ENCODE results near the gene PSMG3. TPM values are rescaled to one million over a fixed set of nuclear protein-coding genes. Genes with fewer than 3 reads are reported as not detected.

Gene PSMG3
- polyA plus RNA-seq, 2 of the 4 experiments (the other 2 are of a cell fraction): 75.9 to 89.3 TPM

DNA sequence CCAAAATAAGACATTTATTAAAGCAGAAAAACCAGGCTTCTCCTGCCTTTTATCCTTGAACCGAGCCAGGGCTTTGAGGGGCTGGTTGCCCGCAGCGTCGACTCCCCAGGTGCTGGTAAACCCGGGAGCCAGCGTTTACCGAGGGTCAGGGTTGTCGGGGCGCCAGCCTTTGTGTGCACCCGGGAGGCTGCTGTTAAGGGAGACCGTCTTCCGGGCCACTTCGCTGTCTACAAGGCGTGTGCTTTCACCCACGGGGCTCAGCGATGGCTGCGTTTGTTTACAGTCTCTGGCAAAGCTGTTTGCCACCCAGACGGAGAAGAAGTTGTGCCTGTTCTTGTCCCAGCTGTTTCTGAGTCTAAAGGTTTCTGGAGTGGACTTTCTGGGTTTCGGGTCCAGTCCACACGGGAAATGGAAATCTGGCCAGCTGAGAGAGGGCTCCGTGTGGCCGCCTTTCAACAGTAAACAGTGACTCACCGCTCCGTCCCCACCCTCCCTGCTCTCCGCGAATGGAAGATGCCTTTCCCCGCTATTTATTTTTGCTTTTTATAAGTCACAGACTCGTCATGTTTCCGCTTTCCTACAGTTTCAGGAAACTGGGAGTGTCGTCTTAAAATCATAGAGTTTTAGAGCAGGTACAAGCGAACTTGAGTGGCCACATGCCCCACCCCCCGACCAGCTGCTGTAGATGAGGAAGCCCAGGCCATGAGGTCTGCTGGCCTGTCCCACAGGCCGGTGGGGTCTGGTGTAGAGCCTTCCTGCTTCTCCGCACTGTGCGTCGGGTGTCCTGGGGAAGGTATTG, 37.2 kb downstream of the PSMG3 start:
- peak; percentile 54 for FAIRE-seq
- WGBS (ENCODE audit: missing lambda C conversion rate): 3% methylated on average over 25 of the region's 36 CpGs
- H3K4me1 ChIP-seq: peaks cover 44% of the 10 kb centered on the region
- H3K27ac ChIP-seq: peak overlapping the region; percentile 97 to 98
- POLR2A ChIA-PET: interaction anchor here (0.7 to 1.3 kb wide), 5 partner anchors 15 to 26 kb away, joined by 3 to 4 read pairs (median 3); partner anchors contain the start of gene TMEM184A
- ATAC-seq: peak; percentile 9 to 22; a peak in 3 of 6 replicates
- peak; percentile 72 to 86 for DNase-seq (ENCODE audit: low read depth in 1 of 2, low spot score in 1 of 2)
- H3K4me3 ChIP-seq: peak overlapping the region; percentile 98
- H3K4me2 ChIP-seq: peak overlapping the region; percentile 98
- TF ChIP-seq CEBPB (IDR thresholded peaks at IDR 0.05) (no peak), HEYL (CRISPR knock-in tag; IDR thresholded peaks at IDR 0.05) (no peak), HOXB13 (CRISPR knock-in tag; IDR thresholded peaks at IDR 0.05; ENCODE audit: low read depth) (no peak), JUNB (IDR thresholded peaks at IDR 0.05) (peak; percentile 66; the same call in 1 of the 2 replicates), GATA3 (IDR thresholded peaks at IDR 0.05; ENCODE audit: borderline replicate concordance) (peak; percentile 64), ZNF302 (CRISPR knock-in tag; IDR thresholded peaks at IDR 0.05) (no peak), KDM5A (IDR thresholded peaks at IDR 0.05) (no peak), JUN (IDR thresholded peaks at IDR 0.05) (peak; percentile 63 to 77; a peak in 4 of 5 replicates), RAD21 (conservative IDR thresholded peaks at IDR 0.05 in 1 of 2, IDR thresholded peaks at IDR 0.05 in 1 of 2) (no peak), EHF (CRISPR knock-in tag; IDR thresholded peaks at IDR 0.05) (0 out of 2 replicates have a peak, but pooled peaks have one; percentile 22), EP300 (IDR thresholded peaks at IDR 0.05) (peak in 1 of 2 experiments; percentile 26; a peak in 2 of 5 replicates), FOSB (CRISPR knock-in tag; IDR thresholded peaks at IDR 0.05) (no peak), POLR2A (IDR thresholded peaks at IDR 0.05; ENCODE audit: low read length) (peak; percentile 45), ZSCAN20 (CRISPR knock-in tag; IDR thresholded peaks at IDR 0.05) (0 out of 2 replicates have a peak, but pooled peaks have one; percentile 47), RARB (CRISPR knock-in tag; IDR thresholded peaks at IDR 0.05) (no peak), HOXA7 (CRISPR knock-in tag; IDR thresholded peaks at IDR 0.05) (peak; percentile 66), TFCP2L1 (CRISPR knock-in tag; IDR thresholded peaks at IDR 0.05) (0 out of 2 replicates have a peak, but pooled peaks have one; percentile 61), RCOR1 (IDR thresholded peaks at IDR 0.05; ENCODE audit: low read depth, low read length) (no peak), NFE2L2 (conservative IDR thresholded peaks at IDR 0.05; ENCODE audit: low read length) (no peak), KDM1A (IDR thresholded peaks at IDR 0.05; ENCODE audit: low read depth) (no peak), FOSL2 (IDR thresholded peaks at IDR 0.05) (peak; percentile 73), FOSL2 (CRISPR knock-in tag; IDR thresholded peaks at IDR 0.05) (peak; percentile 93), TP53 (CRISPR knock-in tag; IDR thresholded peaks at IDR 0.05) (no peak), HDAC2 (IDR thresholded peaks at IDR 0.05) (no peak)
- TF ChIP-seq, protein P1, sequence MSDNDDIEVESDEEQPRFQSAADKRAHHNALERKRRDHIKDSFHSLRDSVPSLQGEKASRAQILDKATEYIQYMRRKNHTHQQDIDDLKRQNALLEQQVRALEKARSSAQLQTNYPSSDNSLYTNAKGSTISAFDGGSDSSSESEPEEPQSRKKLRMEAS (IDR thresholded peaks at IDR 0.05): peak; percentile 65; the same call in 1 of the 2 replicates
- TF ChIP-seq, protein P2, sequence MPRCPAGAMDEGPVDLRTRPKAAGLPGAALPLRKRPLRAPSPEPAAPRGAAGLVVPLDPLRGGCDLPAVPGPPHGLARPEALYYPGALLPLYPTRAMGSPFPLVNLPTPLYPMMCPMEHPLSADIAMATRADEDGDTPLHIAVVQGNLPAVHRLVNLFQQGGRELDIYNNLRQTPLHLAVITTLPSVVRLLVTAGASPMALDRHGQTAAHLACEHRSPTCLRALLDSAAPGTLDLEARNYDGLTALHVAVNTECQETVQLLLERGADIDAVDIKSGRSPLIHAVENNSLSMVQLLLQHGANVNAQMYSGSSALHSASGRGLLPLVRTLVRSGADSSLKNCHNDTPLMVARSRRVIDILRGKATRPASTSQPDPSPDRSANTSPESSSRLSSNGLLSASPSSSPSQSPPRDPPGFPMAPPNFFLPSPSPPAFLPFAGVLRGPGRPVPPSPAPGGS (IDR thresholded peaks at IDR 0.05): peak; percentile 20; the same call in 1 of the 3 replicates
- TF ChIP-seq, protein P3, sequence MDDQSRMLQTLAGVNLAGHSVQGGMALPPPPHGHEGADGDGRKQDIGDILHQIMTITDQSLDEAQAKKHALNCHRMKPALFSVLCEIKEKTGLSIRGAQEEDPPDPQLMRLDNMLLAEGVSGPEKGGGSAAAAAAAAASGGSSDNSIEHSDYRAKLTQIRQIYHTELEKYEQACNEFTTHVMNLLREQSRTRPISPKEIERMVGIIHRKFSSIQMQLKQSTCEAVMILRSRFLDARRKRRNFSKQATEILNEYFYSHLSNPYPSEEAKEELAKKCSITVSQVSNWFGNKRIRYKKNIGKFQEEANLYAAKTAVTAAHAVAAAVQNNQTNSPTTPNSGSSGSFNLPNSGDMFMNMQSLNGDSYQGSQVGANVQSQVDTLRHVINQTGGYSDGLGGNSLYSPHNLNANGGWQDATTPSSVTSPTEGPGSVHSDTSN (IDR thresholded peaks at IDR 0.05): peak; percentile 57
- H3K9me3 ChIP-seq: no peaks in the 10 kb centered on the region
- CTCF ChIA-PET: interaction anchor here (1.0 to 18.4 kb wide), 8 partner anchors 10 to 58 kb away, joined by 3 to 204 read pairs (median 5); partner anchors contain the start of gene TMEM184A
